Measurements from ENCODE around the gene UTY. TPM values are rescaled to one million over a fixed set of nuclear protein-coding genes. Genes with fewer than 3 reads are reported as not detected.

Gene UTY
- total RNA-seq, 1 donor from 2014 or later: 23.1 TPM

- peaks cover 16% of the 10 kb centered on the region for H3K4me1 Mint-ChIP-seq (ENCODE audit: low read depth)
Measured at GRCh38 chrY:13370868-13371800, 108.7 kb downstream of the UTY start.

GRCh38 chrY:13370245-13370644 lies 109.6 kb downstream of the UTY start:
- Mint-ChIP-seq H3K27me3 (ENCODE audit: low read depth) (no peaks in the 10 kb centered on the region), H3K9me3 (no peaks in the 10 kb centered on the region), H3K36me3 (ENCODE audit: low read depth) (peaks cover 15% of the 10 kb centered on the region), H3K4me1 (ENCODE audit: low read depth) (peaks cover 16% of the 10 kb centered on the region), H3K27ac (peak overlapping the region; percentile 79), H3K4me3 (ENCODE audit: low read depth) (peak overlapping the region; percentile 31)
- intact Hi-C loops (cut with micrococcal nuclease): loop anchor here (10.0 kb wide), 1 partner anchor 185 kb away; no protein-coding TSS in a partner anchor
- no peak for DNase-seq (ENCODE audit: low spot score)

More at GRCh38 chrY:13370868-13371800, 108.7 kb downstream of the UTY start:
- H3K27ac Mint-ChIP-seq: peak overlapping the region; percentile 79
- H3K27me3 Mint-ChIP-seq (ENCODE audit: low read depth): no peaks in the 10 kb centered on the region
- H3K36me3 Mint-ChIP-seq (ENCODE audit: low read depth): peaks cover 15% of the 10 kb centered on the region
- intact Hi-C loops (cut with micrococcal nuclease): loop anchor here (1.0 to 10.0 kb wide), 2 partner anchors 108 to 184 kb away; no protein-coding TSS in a partner anchor
- no peak for DNase-seq (ENCODE audit: low spot score)
- no peak overlapping the region for H3K4me3 Mint-ChIP-seq (ENCODE audit: low read depth)
- no peaks in the 10 kb centered on the region for H3K9me3 Mint-ChIP-seq

- Mint-ChIP-seq H3K27ac (no peak overlapping the region), H3K27me3 (ENCODE audit: low read depth) (no peaks in the 10 kb centered on the region), H3K4me3 (ENCODE audit: low read depth) (no peak overlapping the region), H3K4me1 (ENCODE audit: low read depth) (peaks cover 16% of the 10 kb centered on the region), H3K9me3 (no peaks in the 10 kb centered on the region), H3K36me3 (ENCODE audit: low read depth) (peaks cover 15% of the 10 kb centered on the region)
- intact Hi-C loops (cut with micrococcal nuclease): no loop called here
- DNase-seq (ENCODE audit: low spot score): no peak
Measured at GRCh38 chrY:13368513-13368845, 111.4 kb downstream of the UTY start.

GRCh38 chrY:13363641-13364040 lies 116.2 kb downstream of the UTY start:
- Mint-ChIP-seq H3K27ac (no peak overlapping the region), H3K27me3 (ENCODE audit: low read depth) (no peaks in the 10 kb centered on the region), H3K4me3 (ENCODE audit: low read depth) (no peak overlapping the region), H3K4me1 (ENCODE audit: low read depth) (peaks cover 13% of the 10 kb centered on the region), H3K9me3 (no peaks in the 10 kb centered on the region), H3K36me3 (ENCODE audit: low read depth) (peaks cover 14% of the 10 kb centered on the region)
- intact Hi-C loops (cut with micrococcal nuclease): no loop called here
- no peak for DNase-seq (ENCODE audit: low spot score)

GRCh38 chrY:13362662-13363061 lies 117.2 kb downstream of the UTY start:
- intact Hi-C loops (cut with micrococcal nuclease): no loop called here
- H3K27ac Mint-ChIP-seq: no peak overlapping the region
- no peaks in the 10 kb centered on the region for H3K27me3 Mint-ChIP-seq (ENCODE audit: low read depth)
- peaks cover 17% of the 10 kb centered on the region for H3K36me3 Mint-ChIP-seq (ENCODE audit: low read depth)
- peaks cover 13% of the 10 kb centered on the region for H3K4me1 Mint-ChIP-seq (ENCODE audit: low read depth)
- no peak overlapping the region for H3K4me3 Mint-ChIP-seq (ENCODE audit: low read depth)
- DNase-seq (ENCODE audit: low spot score): no peak
- no peaks in the 10 kb centered on the region for H3K9me3 Mint-ChIP-seq

- Mint-ChIP-seq H3K9me3 (no peaks in the 10 kb centered on the region), H3K4me3 (ENCODE audit: low read depth) (no peak overlapping the region), H3K36me3 (ENCODE audit: low read depth) (peaks cover 19% of the 10 kb centered on the region), H3K27ac (peak overlapping the region; percentile 64), H3K27me3 (ENCODE audit: low read depth) (no peaks in the 10 kb centered on the region), H3K4me1 (ENCODE audit: low read depth) (peaks cover 13% of the 10 kb centered on the region)
- no peak for DNase-seq (ENCODE audit: low spot score)
- intact Hi-C loops (cut with micrococcal nuclease): no loop called here
Measured at GRCh38 chrY:13361656-13362636, 117.9 kb downstream of the UTY start.

GRCh38 chrY:13351443-13351842 lies 128.4 kb downstream of the UTY start:
- DNase-seq (ENCODE audit: low spot score): no peak
- H3K27me3 Mint-ChIP-seq (ENCODE audit: low read depth): no peaks in the 10 kb centered on the region
- H3K9me3 Mint-ChIP-seq: no peaks in the 10 kb centered on the region
- H3K4me1 Mint-ChIP-seq (ENCODE audit: low read depth): peaks cover 21% of the 10 kb centered on the region
- intact Hi-C loops (cut with micrococcal nuclease): no loop called here
- H3K4me3 Mint-ChIP-seq (ENCODE audit: low read depth): no peak overlapping the region
- H3K36me3 Mint-ChIP-seq (ENCODE audit: low read depth): peaks cover 45% of the 10 kb centered on the region
- no peak overlapping the region for H3K27ac Mint-ChIP-seq

- Mint-ChIP-seq H3K27me3 (ENCODE audit: low read depth) (no peaks in the 10 kb centered on the region), H3K27ac (no peak overlapping the region), H3K4me3 (ENCODE audit: low read depth) (no peak overlapping the region), H3K9me3 (no peaks in the 10 kb centered on the region), H3K36me3 (ENCODE audit: low read depth) (peaks cover 37% of the 10 kb centered on the region), H3K4me1 (ENCODE audit: low read depth) (peaks cover 28% of the 10 kb centered on the region)
- intact Hi-C loops (cut with micrococcal nuclease): loop anchor here (10.0 kb wide), 3 partner anchors 252 to 682 kb away; no protein-coding TSS in a partner anchor
- no peak for DNase-seq (ENCODE audit: low spot score)
Measured at GRCh38 chrY:13347106-13347505, 132.7 kb downstream of the UTY start.

- H3K27ac Mint-ChIP-seq: no peak overlapping the region
- no peak overlapping the region for H3K4me3 Mint-ChIP-seq (ENCODE audit: low read depth)
- peaks cover 32% of the 10 kb centered on the region for H3K36me3 Mint-ChIP-seq (ENCODE audit: low read depth)
- H3K27me3 Mint-ChIP-seq (ENCODE audit: low read depth): no peaks in the 10 kb centered on the region
- intact Hi-C loops (cut with micrococcal nuclease): loop anchor here (2.0 to 10.0 kb wide), 4 partner anchors 205 to 681 kb away; no protein-coding TSS in a partner anchor
- H3K9me3 Mint-ChIP-seq: no peaks in the 10 kb centered on the region
- peaks cover 20% of the 10 kb centered on the region for H3K4me1 Mint-ChIP-seq (ENCODE audit: low read depth)
- DNase-seq (ENCODE audit: low spot score): no peak
Measured at GRCh38 chrY:13345549-13345948, 134.3 kb downstream of the UTY start.

- H3K36me3 Mint-ChIP-seq (ENCODE audit: low read depth): peaks cover 35% of the 10 kb centered on the region
- no peak overlapping the region for H3K4me3 Mint-ChIP-seq (ENCODE audit: low read depth)
- H3K9me3 Mint-ChIP-seq: no peaks in the 10 kb centered on the region
- peak; percentile 20 for DNase-seq (ENCODE audit: low spot score)
- peak overlapping the region; percentile 66 for H3K27ac Mint-ChIP-seq
- intact Hi-C loops (cut with micrococcal nuclease): loop anchor here (1.0 to 10.0 kb wide), 5 partner anchors 249 to 679 kb away; no protein-coding TSS in a partner anchor
- H3K27me3 Mint-ChIP-seq (ENCODE audit: low read depth): no peaks in the 10 kb centered on the region
- H3K4me1 Mint-ChIP-seq (ENCODE audit: low read depth): peaks cover 7% of the 10 kb centered on the region
Measured at GRCh38 chrY:13343307-13343946, 136.4 kb downstream of the UTY start.

- Mint-ChIP-seq H3K4me3 (ENCODE audit: low read depth) (no peak overlapping the region), H3K4me1 (ENCODE audit: low read depth) (peaks cover 6% of the 10 kb centered on the region), H3K27ac (no peak overlapping the region), H3K27me3 (ENCODE audit: low read depth) (no peaks in the 10 kb centered on the region), H3K9me3 (no peaks in the 10 kb centered on the region), H3K36me3 (ENCODE audit: low read depth) (peaks cover 33% of the 10 kb centered on the region)
- intact Hi-C loops (cut with micrococcal nuclease): loop anchor here (5.0 to 10.0 kb wide), 4 partner anchors 245 to 675 kb away; no protein-coding TSS in a partner anchor
- DNase-seq (ENCODE audit: low spot score): no peak
Measured at GRCh38 chrY:13339939-13340338, 139.9 kb downstream of the UTY start.

- no peak overlapping the region for H3K4me3 Mint-ChIP-seq (ENCODE audit: low read depth)
- intact Hi-C loops (cut with micrococcal nuclease): no loop called here
Measured at GRCh38 chrY:13339381-13339780, 140.5 kb downstream of the UTY start.

More at GRCh38 chrY:13339381-13339780, 140.5 kb downstream of the UTY start:
- Mint-ChIP-seq H3K27me3 (ENCODE audit: low read depth) (no peaks in the 10 kb centered on the region), H3K4me1 (ENCODE audit: low read depth) (peaks cover 6% of the 10 kb centered on the region), H3K9me3 (no peaks in the 10 kb centered on the region), H3K36me3 (ENCODE audit: low read depth) (peaks cover 38% of the 10 kb centered on the region), H3K27ac (no peak overlapping the region)
- DNase-seq (ENCODE audit: low spot score): no peak

All from activated T-helper 2 cell treated with anti-CD3 and anti-CD28 coated beads, Interferon-gamma antibody, Interleukin-2, Interleukin-4, amounts not matched to agents 10 μg/mL and 5 μg/mL and 100 μg/mL, durations not matched to agents 14 hours and 24 hours and 36 hours (primary cell).